Choroid plexus epithelial cell (primary cell): ENCODE measurements around the gene KCNMA1.

Experiments
- DNase-seq: peaks from one replicate; pipeline ENCODE4 v3.0.0-alpha.2; 2010; ENCODE audit warnings: low read depth
- H3K4me3 ChIP-seq: 2 replicates; pipeline ENCODE4 v1.5.1; 2011; ENCODE audit warnings: low read depth, mild to moderate bottlenecking, control low read depth, low read length, moderate library complexity
- CTCF ChIP-seq: conservative IDR thresholded peaks from 2 replicates; pipeline ENCODE4 v1.5.1; 2011; ENCODE audit warnings: low read depth, mild to moderate bottlenecking, control low read depth, inconsistent platforms, low read length, moderate library complexity

KCNMA1 gene

GRCh38 chr10:77159538-77160110 is 478.0 kb downstream of the KCNMA1 start:
- no peak for TF ChIP-seq CTCF
- no peak for DNase-seq
- no peak overlapping the region for H3K4me3 ChIP-seq

- H3K4me3 ChIP-seq: no peak overlapping the region
- TF ChIP-seq CTCF: no peak
- DNase-seq: no peak
Measured at GRCh38 chr10:77158666-77159065, 478.9 kb downstream of the KCNMA1 start.

GRCh38 chr10:77157248-77158019 is 480.2 kb downstream of the KCNMA1 start:
- H3K4me3 ChIP-seq: no peak overlapping the region
- no peak for DNase-seq
- TF ChIP-seq CTCF: no peak

- DNase-seq: peak; percentile 57
- H3K4me3 ChIP-seq: no peak overlapping the region
- no peak for TF ChIP-seq CTCF
Measured at GRCh38 chr10:77156406-77156879, 481.2 kb downstream of the KCNMA1 start.

- DNase-seq: no peak
- H3K4me3 ChIP-seq: no peak overlapping the region
- TF ChIP-seq CTCF: no peak
Measured at GRCh38 chr10:77152256-77152655, 485.4 kb downstream of the KCNMA1 start.

GRCh38 chr10:77151408-77151807 is 486.2 kb downstream of the KCNMA1 start:
- TF ChIP-seq CTCF: no peak
- H3K4me3 ChIP-seq: no peak overlapping the region
- DNase-seq: no peak

GRCh38 chr10:77149706-77150105 is 487.9 kb downstream of the KCNMA1 start:
- H3K4me3 ChIP-seq: no peak overlapping the region
- no peak for DNase-seq
- TF ChIP-seq CTCF: no peak
